Common myeloid progenitor, CD34-positive (primary cell): ENCODE measurements around the gene KRTAP5-7.

Source experiments
- CTCF ChIA-PET: fragments of 350-600 bp; sonication (Branson Sonifier 250); formaldehyde crosslinking; loops from one replicate; lab custom pipeline; 2021; ENCODE audit warnings: antibody characterized with exemption; lab: Charles Lee
- POLR2A ChIA-PET: fragments of 350-600 bp; sonication (Branson Sonifier 250); formaldehyde crosslinking; loops from one replicate; lab custom pipeline; 2021; ENCODE audit warnings: antibody characterized with exemption; lab: Charles Lee
- DNase-seq, 3 donors: peaks; one replicate each; pipeline versions ENCODE4 v3.0.0 to v3.0.0-alpha.2; 2013
- H3K27ac ChIP-seq, 2 experiments: 1 replicate in 1 of 2; 2 replicates in 1 of 2; pipeline ENCODE4 v1.7.0; 2013; ENCODE audit warnings: inconsistent platforms in 2 of 2, low read length in 2 of 2, mild to moderate bottlenecking in 2 of 2, low read depth in 1 of 2, moderate library complexity in 1 of 2; ENCODE audit not compliant: severe bottlenecking in 2 of 2, insufficient read depth in 1 of 2, poor library complexity in 1 of 2
- H3K27me3 ChIP-seq, 5 experiments: replicated peaks in 2 of 5; 1 replicate in 3 of 5; 2 replicates in 2 of 5; pipeline versions ENCODE4 v1.6.1 to v1.7.0; 2013; ENCODE audit warnings: low read length in 4 of 5, mild to moderate bottlenecking in 2 of 5, moderate library complexity in 2 of 5, inconsistent platforms in 1 of 5; ENCODE audit not compliant: insufficient read depth in 5 of 5, control insufficient read depth in 4 of 5
- H3K36me3 ChIP-seq, 4 experiments: 1 replicate in 2 of 4; 2 replicates in 2 of 4; pipeline versions ENCODE4 v1.6.1 to v1.7.0; 2013; ENCODE audit warnings: low read length in 3 of 4, control low read depth in 1 of 4, mild to moderate bottlenecking in 1 of 4; ENCODE audit not compliant: control insufficient read depth in 4 of 4, insufficient read depth in 4 of 4
- H3K4me1 ChIP-seq, 4 experiments: 1 replicate in 3 of 4; 2 replicates in 1 of 4; pipeline versions ENCODE4 v1.6.1 to v1.7.1; 2013; ENCODE audit warnings: low read length in 3 of 4, mild to moderate bottlenecking in 3 of 4, control low read depth in 1 of 4, inconsistent platforms in 1 of 4, moderate library complexity in 1 of 4; ENCODE audit not compliant: control insufficient read depth in 4 of 4, insufficient read depth in 4 of 4; ENCODE audit errors: control extremely low read depth in 1 of 4
- H3K4me3 ChIP-seq, 7 experiments: 1 replicate in 4 of 7; 2 replicates in 3 of 7; pipeline versions ENCODE4 v1.5.1 to v1.7.0; 2013; ENCODE audit warnings: mild to moderate bottlenecking in 7 of 7, low read length in 6 of 7, moderate library complexity in 6 of 7, inconsistent platforms in 2 of 7, low read depth in 2 of 7, control low read depth in 1 of 7; ENCODE audit not compliant: insufficient read depth in 4 of 7, control insufficient read depth in 1 of 7; ENCODE audit errors: extremely low read depth in 1 of 7
- H3K9me3 ChIP-seq, 5 experiments: 1 replicate in 4 of 5; 2 replicates in 1 of 5; pipeline versions ENCODE4 v1.6.1 to v1.7.1; 2013; ENCODE audit warnings: low read length in 4 of 5, mild to moderate bottlenecking in 2 of 5, inconsistent platforms in 1 of 5, low read depth in 1 of 5, moderate library complexity in 1 of 5; ENCODE audit not compliant: control insufficient read depth in 4 of 5, insufficient read depth in 2 of 5; ENCODE audit errors: control extremely low read depth in 1 of 5
- WGBS: methylation state at CpG from one replicate; pipeline ENCODE4 v1.1.5; 2013; ENCODE audit not compliant: insufficient coverage; 5-methylcytosine and 5-hydroxymethylcytosine counted together

Gene KRTAP5-7

DNA sequence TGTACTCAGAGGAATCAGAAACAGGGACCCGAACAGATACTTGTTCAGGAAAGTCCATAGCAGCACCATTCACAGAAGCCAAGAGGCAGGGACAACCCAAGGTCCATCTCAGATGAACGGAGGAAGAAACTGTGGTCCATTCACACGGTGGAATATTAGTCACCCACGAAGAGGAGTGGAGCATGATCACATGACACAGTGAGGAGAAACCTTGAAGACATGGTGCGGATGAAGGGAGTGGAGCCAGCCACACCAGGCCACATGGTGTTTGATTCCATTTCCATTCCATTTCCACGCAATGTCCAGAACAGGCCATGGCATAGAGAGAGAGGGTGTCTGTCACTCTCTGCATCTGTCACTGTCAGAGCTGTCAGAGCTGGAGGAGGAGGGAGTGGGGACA, 43.4 kb upstream of the KRTAP5-7 start:
- no peak overlapping the region for H3K27ac ChIP-seq
- DNase-seq: no peak
- 93% methylated on average over 5 of the region's 6 CpGs for WGBS
- CTCF ChIA-PET: no interaction called here
- peaks cover 6 to 88% (median 73%) of the 10 kb centered on the region in 4 experiments for H3K36me3 ChIP-seq
- no peaks in the 10 kb centered on the region for H3K4me1 ChIP-seq
- no peaks in the 10 kb centered on the region for H3K9me3 ChIP-seq
- H3K4me3 ChIP-seq: no peak overlapping the region
- POLR2A ChIA-PET: no interaction called here
- no peaks in the 10 kb centered on the region for H3K27me3 ChIP-seq

DNA sequence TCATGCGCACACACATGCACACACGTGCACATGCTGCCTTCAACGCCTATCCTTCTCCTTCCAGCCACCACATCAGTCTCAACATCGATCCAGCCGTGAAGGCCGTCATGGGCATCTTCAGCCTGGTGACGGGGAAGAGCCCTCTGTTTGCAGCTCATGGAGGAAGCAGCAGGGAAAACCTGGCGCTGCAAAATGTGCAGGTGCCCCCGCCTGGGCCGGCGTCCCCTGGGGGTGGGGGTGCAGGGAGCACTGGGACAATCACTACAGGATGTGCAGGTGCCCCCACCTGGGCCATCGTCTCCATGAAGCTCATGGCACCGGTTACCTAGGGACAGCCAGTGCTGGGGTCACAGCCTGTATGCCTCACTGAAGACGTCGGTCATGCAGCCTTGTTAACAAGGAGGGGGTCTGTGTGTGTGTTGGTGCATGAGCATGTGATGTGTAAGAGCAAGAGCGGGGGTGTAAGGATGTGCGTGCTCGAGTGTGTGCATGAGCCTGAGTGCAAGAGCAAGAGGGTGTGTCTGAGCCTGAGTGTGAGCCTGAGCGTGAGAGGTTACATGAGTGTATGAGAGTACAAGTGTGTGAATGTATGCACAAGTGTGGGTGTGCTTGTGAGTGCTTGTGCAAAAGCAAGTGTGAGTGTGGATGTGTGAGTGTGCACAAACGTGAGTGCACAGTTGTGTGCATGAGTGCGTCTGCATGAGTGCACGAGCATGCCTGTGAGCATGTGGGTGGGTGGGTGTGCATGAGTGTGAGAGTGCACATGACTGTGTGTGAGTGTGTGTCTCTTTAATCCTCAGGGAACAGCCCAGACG, 42.6 kb upstream of the KRTAP5-7 start:
- 96% methylated on average over 20 of the region's 23 CpGs for WGBS
- DNase-seq: no peak
- Histone ChIP-seq H3K27me3 (no peaks in the 10 kb centered on the region), H3K9me3 (no peaks in the 10 kb centered on the region), H3K4me3 (no peak overlapping the region), H3K27ac (no peak overlapping the region), H3K4me1 (no peaks in the 10 kb centered on the region), H3K36me3 (peaks cover 6 to 89% (median 71%) of the 10 kb centered on the region in 4 experiments)
- CTCF ChIA-PET: no interaction called here
- POLR2A ChIA-PET: no interaction called here

DNA sequence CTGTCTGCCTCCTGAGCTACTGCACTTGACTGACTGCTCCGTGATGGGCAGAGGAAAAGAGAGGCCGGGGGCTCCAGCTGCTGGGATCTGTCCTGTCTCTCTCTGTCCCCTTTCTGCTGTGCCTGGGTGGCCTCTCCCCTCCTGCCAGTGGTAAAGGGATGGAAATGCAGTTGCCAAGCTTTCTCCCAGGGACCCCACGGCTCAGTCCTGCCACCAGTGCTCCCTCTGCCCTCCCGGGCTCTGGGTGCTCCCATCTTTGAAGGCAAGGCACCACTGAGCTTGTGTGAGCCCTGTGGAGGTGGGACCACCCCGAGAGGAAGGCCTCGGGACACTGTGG, 42.0 kb upstream of the KRTAP5-7 start:
- ChIA-PET CTCF (no interaction called here), POLR2A (no interaction called here)
- Histone ChIP-seq H3K9me3 (no peaks in the 10 kb centered on the region), H3K27me3 (no peaks in the 10 kb centered on the region), H3K27ac (no peak overlapping the region), H3K4me3 (no peak overlapping the region), H3K4me1 (no peaks in the 10 kb centered on the region), H3K36me3 (peaks cover 8 to 89% (median 71%) of the 10 kb centered on the region in 4 experiments)
- 96% methylated on average over 5 of the region's 6 CpGs for WGBS
- DNase-seq: no peak

DNA sequence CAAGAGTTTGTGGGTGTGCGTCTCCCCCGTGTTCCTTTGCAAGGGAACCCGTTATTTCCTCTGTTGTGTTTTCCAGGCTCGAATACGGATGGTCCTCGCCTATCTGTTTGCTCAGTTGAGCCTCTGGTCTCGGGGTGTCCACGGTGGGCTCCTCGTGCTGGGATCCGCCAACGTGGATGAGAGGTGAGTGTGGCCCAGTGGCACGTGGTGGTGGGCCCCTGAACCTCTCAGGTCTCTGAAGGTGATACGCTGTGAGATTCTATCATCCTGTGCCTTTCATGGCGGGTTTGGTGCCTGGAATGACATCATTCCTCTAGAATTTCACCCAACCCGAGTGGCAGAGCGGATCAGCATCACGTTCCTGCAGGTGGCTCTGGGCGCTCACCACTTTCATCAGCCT, 41.6 kb upstream of the KRTAP5-7 start:
- DNase-seq: no peak
- Histone ChIP-seq H3K27ac (no peak overlapping the region), H3K4me3 (no peak overlapping the region), H3K36me3 (peaks cover 8 to 92% (median 73%) of the 10 kb centered on the region in 4 experiments), H3K4me1 (no peaks in the 10 kb centered on the region), H3K27me3 (no peaks in the 10 kb centered on the region), H3K9me3 (no peaks in the 10 kb centered on the region)
- 98% methylated on average over 18 of the region's 18 CpGs for WGBS
- POLR2A ChIA-PET: no interaction called here
- CTCF ChIA-PET: no interaction called here

DNA sequence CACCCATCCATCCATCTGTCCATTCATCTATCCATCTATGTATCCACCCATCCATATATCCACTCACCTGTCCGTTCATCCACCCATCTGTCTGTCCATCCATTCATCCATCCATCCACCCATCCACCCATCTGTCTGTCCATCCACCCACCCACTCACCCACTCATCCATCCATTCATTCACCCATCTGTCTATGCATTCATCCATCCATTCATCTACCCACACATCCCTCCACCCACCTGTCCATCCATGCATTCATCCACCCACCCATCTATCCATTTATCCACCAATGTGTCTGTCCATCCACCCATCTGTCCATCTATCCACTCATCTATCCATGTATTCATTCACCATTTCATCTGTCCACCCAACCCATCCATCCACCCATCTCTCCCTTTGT, 40.7 kb upstream of the KRTAP5-7 start:
- no peaks in the 10 kb centered on the region for H3K9me3 ChIP-seq
- ChIA-PET CTCF (no interaction called here), POLR2A (no interaction called here)
- peaks cover 8 to 93% (median 71%) of the 10 kb centered on the region in 4 experiments for H3K36me3 ChIP-seq
- DNase-seq: no peak
- no peaks in the 10 kb centered on the region for H3K4me1 ChIP-seq
- WGBS: 100% methylated on average over 1 of the region's 1 CpG
- no peak overlapping the region for H3K4me3 ChIP-seq
- H3K27me3 ChIP-seq: no peaks in the 10 kb centered on the region
- H3K27ac ChIP-seq: no peak overlapping the region

DNA sequence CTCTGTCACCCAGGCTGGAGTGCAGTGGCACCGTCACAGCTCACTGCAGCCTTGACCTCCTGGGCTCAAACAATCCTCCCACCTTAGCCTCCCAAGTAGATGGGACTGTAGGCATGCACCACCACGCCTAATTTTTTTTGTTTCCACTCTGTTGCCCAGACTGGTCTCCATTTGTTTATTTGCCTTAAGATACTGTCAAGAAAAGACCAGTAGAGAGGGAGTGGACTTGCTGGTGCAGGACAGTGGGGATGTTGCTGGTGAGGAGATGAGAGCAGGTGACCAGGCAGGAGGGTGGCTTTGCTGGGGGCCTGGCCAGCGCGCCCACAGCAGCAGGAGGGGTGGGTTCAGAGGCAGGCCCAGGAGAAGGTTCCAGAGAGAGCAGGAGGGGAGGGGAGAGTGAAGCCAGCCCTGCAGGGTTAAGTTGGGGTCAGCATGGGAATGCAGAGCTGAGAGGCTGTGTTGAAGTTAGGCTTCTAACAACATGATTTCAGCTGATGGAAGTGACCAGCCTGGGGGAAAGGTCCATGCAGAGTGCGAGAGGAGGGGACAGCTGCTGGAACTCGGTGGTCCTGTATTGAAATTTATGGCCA, 38.3 kb upstream of the KRTAP5-7 start:
- H3K27me3 ChIP-seq: no peaks in the 10 kb centered on the region
- no peak overlapping the region for H3K27ac ChIP-seq
- H3K4me3 ChIP-seq: no peak overlapping the region
- peaks cover 9 to 82% (median 62%) of the 10 kb centered on the region in 4 experiments for H3K36me3 ChIP-seq
- ChIA-PET POLR2A (no interaction called here), CTCF (no interaction called here)
- no peak for DNase-seq
- H3K4me1 ChIP-seq: no peaks in the 10 kb centered on the region
- no peaks in the 10 kb centered on the region for H3K9me3 ChIP-seq
- 100% methylated on average over 6 of the region's 6 CpGs for WGBS

DNA sequence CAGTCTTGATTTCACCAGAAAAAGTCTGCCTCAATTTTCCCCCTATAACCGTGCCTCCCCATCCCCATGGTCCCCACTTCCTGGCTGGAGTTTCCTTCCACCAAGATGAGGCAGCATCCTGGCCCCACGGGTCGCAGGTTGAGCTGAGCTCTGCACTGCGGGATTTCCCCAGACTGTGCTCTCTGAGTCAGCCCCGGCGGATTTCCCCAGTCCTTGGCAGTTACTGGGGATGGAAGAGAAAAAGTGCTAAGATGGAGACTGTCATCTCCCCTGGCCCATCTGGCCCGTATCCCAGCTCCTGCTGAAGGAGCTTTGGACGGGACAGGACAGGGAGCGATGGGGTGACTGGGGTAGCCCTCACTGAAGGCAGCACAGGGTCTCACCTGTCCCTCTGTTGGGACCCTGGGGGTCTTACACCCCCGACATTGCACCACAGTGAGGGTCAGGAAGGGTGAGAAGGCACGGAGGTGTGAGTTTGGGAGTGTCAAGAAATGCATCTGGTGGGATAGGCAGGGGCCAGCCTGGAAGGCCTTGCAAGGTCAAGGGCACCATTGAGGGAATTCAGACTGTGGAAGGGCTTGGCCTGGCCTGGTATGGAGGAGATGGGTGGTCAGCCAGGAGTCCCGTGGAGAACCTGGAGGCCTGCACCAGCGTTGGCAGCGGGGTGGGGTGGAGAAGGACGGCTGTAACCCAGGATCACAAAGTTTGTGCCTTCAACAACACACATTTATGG, 37.6 kb upstream of the KRTAP5-7 start:
- H3K36me3 ChIP-seq: peaks cover 6 to 82% (median 60%) of the 10 kb centered on the region in 4 experiments
- no peak overlapping the region for H3K27ac ChIP-seq
- DNase-seq: no peak
- no peaks in the 10 kb centered on the region for H3K9me3 ChIP-seq
- H3K27me3 ChIP-seq: no peaks in the 10 kb centered on the region
- CTCF ChIA-PET: no interaction called here
- 83% methylated on average over 9 of the region's 15 CpGs for WGBS
- no peaks in the 10 kb centered on the region for H3K4me1 ChIP-seq
- POLR2A ChIA-PET: no interaction called here
- no peak overlapping the region for H3K4me3 ChIP-seq
